Measurements from ENCODE around the gene ZNF722. TPM values are rescaled to one million over a fixed set of nuclear protein-coding genes. Genes with fewer than 3 reads are reported as not detected.

Gene ZNF722
- total and polyA plus RNA-seq, 9 of the 15 experiments (the other 6 are each of a cell fraction or from before 2014, with no cell fraction given) = not detected

- no peak for TF ChIP-seq FOXA1 (IDR thresholded peaks at IDR 0.05; ENCODE audit: borderline replicate concordance)
- no peak for TF ChIP-seq SMARCC2 (IDR thresholded peaks at IDR 0.05; ENCODE audit: low read depth)
- TF ChIP-seq EGR1 (conservative IDR thresholded peaks at IDR 0.05) = no peak
- no peak for TF ChIP-seq COPS2 (conservative IDR thresholded peaks at IDR 0.05)
- TF ChIP-seq ZBTB17 (CRISPR knock-in tag; IDR thresholded peaks at IDR 0.05) = no peak
- no peak for TF ChIP-seq ZNF584 (CRISPR knock-in tag; IDR thresholded peaks at IDR 0.05; ENCODE audit: low read depth)
- TF ChIP-seq E2F4 (CRISPR knock-in tag; IDR thresholded peaks at IDR 0.05; ENCODE audit: low read depth) = no peak
- no peak for TF ChIP-seq JUN (IDR thresholded peaks at IDR 0.05; ENCODE audit: borderline replicate concordance, low read depth, low read length)
- TF ChIP-seq JUN (CRISPR knock-in tag; IDR thresholded peaks at IDR 0.05; ENCODE audit: borderline replicate concordance) = no peak
These were observed 47.4 kb downstream of the ZNF722 start (continued) for GRCh38 chr7:64046041-64046389.

Small RNAs within 50 kb of the gene (small RNA-seq; reads per million reads assigned to genes)
- not detected for gene AC092634.1
- not detected for gene AC092634.7
- not detected for gene VN1R36P

Other genes with a start within 250 kb of the ZNF722 start
- not detected in 2 replicates for gene ZNF727, start 46.6 kb downstream of the ZNF722 start, total RNA-seq (2014; rRNA removed)
- not detected in 2 replicates for gene ZNF727, start 46.6 kb downstream of the ZNF722 start, total RNA-seq (2014; rRNA removed; fragmentation: Illumina TruSeq; extraction: Trizol)
- gene ZNF727, start 46.6 kb downstream of the ZNF722 start, total RNA-seq (2015; rRNA removed; fragmentation: Illumina TruSeq; extraction: Trizol) = not detected in 2 replicates
- gene ZNF727, start 46.6 kb downstream of the ZNF722 start, total RNA-seq (2021) = not detected in 2 replicates
- gene ZNF727, start 46.6 kb downstream of the ZNF722 start, polyA plus RNA-seq (2011; rRNA removed) = not detected in 2 replicates
- not detected in 2 replicates for gene ZNF727, start 46.6 kb downstream of the ZNF722 start, polyA plus RNA-seq (2014; fragmentation: Illumina TruSeq; extraction: Trizol)
- not detected for gene ZNF727, start 46.6 kb downstream of the ZNF722 start, polyA plus RNA-seq (2014; fragmentation: Nextera tagmentation; extraction: Ambion mirVana)
- gene ZNF727, start 46.6 kb downstream of the ZNF722 start, polyA plus RNA-seq (2014; rRNA removed) = not detected in 2 replicates
- not detected in 2 replicates for gene ZNF735, start 208.4 kb downstream of the ZNF722 start, total RNA-seq (2014; rRNA removed)
- not detected in 2 replicates for gene ZNF735, start 208.4 kb downstream of the ZNF722 start, total RNA-seq (2014; rRNA removed; fragmentation: Illumina TruSeq; extraction: Trizol)
- not detected in 2 replicates for gene ZNF735, start 208.4 kb downstream of the ZNF722 start, total RNA-seq (2015; rRNA removed; fragmentation: Illumina TruSeq; extraction: Trizol)
- not detected in 2 replicates for gene ZNF735, start 208.4 kb downstream of the ZNF722 start, total RNA-seq (2021)
- not detected in 2 replicates for gene ZNF735, start 208.4 kb downstream of the ZNF722 start, polyA plus RNA-seq (2011; rRNA removed)
- not detected in 2 replicates for gene ZNF735, start 208.4 kb downstream of the ZNF722 start, polyA plus RNA-seq (2014; fragmentation: Illumina TruSeq; extraction: Trizol)
- not detected for gene ZNF735, start 208.4 kb downstream of the ZNF722 start, polyA plus RNA-seq (2014; fragmentation: Nextera tagmentation; extraction: Ambion mirVana)
- not detected in 2 replicates for gene ZNF735, start 208.4 kb downstream of the ZNF722 start, polyA plus RNA-seq (2014; rRNA removed)
- not detected in 2 replicates for gene ZNF679, start 229.6 kb downstream of the ZNF722 start, total RNA-seq (2014; rRNA removed)
- not detected in 2 replicates for gene ZNF679, start 229.6 kb downstream of the ZNF722 start, total RNA-seq (2014; rRNA removed; fragmentation: Illumina TruSeq; extraction: Trizol)
- gene ZNF679, start 229.6 kb downstream of the ZNF722 start, total RNA-seq (2015; rRNA removed; fragmentation: Illumina TruSeq; extraction: Trizol) = not detected in 2 replicates
- gene ZNF679, start 229.6 kb downstream of the ZNF722 start, total RNA-seq (2021) = not detected in 2 replicates
- gene ZNF679, start 229.6 kb downstream of the ZNF722 start, polyA plus RNA-seq (2011; rRNA removed) = not detected in 2 replicates
- gene ZNF679, start 229.6 kb downstream of the ZNF722 start, polyA plus RNA-seq (2014; fragmentation: Illumina TruSeq; extraction: Trizol) = not detected in 2 replicates
- not detected for gene ZNF679, start 229.6 kb downstream of the ZNF722 start, polyA plus RNA-seq (2014; fragmentation: Nextera tagmentation; extraction: Ambion mirVana)
- gene ZNF679, start 229.6 kb downstream of the ZNF722 start, polyA plus RNA-seq (2014; rRNA removed) = not detected in 2 replicates

Measured in K562 (cell line).